ENCODE data around the gene GINS2.

DNA sequence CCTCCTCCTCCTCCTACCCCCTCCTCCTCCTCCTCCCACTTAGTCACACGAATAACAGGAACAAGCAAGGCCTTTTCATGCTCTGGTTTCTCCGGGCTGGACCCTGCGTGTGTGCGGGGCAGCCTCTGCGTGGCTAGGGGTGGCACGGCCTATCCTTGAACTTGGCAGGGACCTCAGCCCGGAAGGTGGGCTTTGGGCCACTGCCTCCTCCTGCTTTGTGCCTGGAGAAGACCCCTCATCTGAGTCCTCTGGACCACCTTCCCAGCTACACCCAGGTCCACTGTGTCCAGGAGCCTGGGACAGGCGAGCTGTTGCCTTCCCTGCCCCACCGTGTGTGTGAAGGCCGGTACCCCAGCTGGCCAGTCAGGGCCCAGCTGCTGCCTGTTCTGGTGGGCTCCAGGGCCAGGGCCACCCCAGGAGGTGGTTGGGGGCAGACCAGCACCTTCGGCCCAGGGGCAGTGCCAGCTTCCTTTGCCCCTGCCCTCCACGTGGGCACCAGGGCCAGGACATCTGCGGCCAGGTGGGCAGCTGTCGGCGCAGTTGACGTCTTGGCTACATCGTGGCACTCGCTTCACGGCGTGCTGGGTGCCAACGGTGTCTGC is 35.4 kb downstream of the GINS2 start:
- TF ChIP-seq, protein P1, sequence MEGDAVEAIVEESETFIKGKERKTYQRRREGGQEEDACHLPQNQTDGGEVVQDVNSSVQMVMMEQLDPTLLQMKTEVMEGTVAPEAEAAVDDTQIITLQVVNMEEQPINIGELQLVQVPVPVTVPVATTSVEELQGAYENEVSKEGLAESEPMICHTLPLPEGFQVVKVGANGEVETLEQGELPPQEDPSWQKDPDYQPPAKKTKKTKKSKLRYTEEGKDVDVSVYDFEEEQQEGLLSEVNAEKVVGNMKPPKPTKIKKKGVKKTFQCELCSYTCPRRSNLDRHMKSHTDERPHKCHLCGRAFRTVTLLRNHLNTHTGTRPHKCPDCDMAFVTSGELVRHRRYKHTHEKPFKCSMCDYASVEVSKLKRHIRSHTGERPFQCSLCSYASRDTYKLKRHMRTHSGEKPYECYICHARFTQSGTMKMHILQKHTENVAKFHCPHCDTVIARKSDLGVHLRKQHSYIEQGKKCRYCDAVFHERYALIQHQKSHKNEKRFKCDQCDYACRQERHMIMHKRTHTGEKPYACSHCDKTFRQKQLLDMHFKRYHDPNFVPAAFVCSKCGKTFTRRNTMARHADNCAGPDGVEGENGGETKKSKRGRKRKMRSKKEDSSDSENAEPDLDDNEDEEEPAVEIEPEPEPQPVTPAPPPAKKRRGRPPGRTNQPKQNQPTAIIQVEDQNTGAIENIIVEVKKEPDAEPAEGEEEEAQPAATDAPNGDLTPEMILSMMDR (IDR thresholded peaks at IDR 0.05): no peak
- TF ChIP-seq POLR2A (IDR thresholded peaks at IDR 0.05): no peak
